Endothelial cell of umbilical vein (primary cell): ENCODE data around the gene CTSC.

Experiments used
- EZH2 ChIP-seq: IDR thresholded peaks from 2 replicates; pipeline ENCODE4 v1.6.1; 2012; ENCODE audit warnings: borderline replicate concordance, low read depth, mild to moderate bottlenecking, moderate library complexity, low read length, inconsistent platforms; ENCODE audit not compliant: severe bottlenecking
- FOS ChIP-seq: IDR thresholded peaks from 2 replicates; pipeline ENCODE4 v1.6.1; 2011; ENCODE audit warnings: mild to moderate bottlenecking, low read length, moderate library complexity, borderline replicate concordance; ENCODE audit not compliant: insufficient read depth
- MYC ChIP-seq: IDR thresholded peaks from one replicate; pipeline ENCODE4 v1.6.1; 2011; ENCODE audit warnings: mild to moderate bottlenecking, low read depth, low read length
- POLR2A ChIP-seq: IDR thresholded peaks from 2 replicates; pipeline ENCODE4 v1.6.1; 2012; ENCODE audit warnings: low read depth, mild to moderate bottlenecking, control low read depth, low read length
- POLR2AphosphoS5 ChIP-seq: IDR thresholded peaks from 2 replicates; pipeline ENCODE4 v1.6.1; 2012; ENCODE audit warnings: low read depth, mild to moderate bottlenecking, control low read depth, low read length, moderate library complexity; ENCODE audit not compliant: insufficient read depth
- TF ChIP-seq, protein P1 (sequence below), 2 donors: IDR thresholded peaks; 1 replicate in 1 of 2; 2 replicates in 1 of 2; pipeline ENCODE4 v1.5.1; 2011; ENCODE audit warnings: low read length in 2 of 2, mild to moderate bottlenecking in 2 of 2, moderate library complexity in 2 of 2, control low read depth in 1 of 2, inconsistent platforms in 1 of 2, low read depth in 1 of 2; ENCODE audit not compliant: insufficient read depth in 1 of 2; ENCODE audit errors: extremely low read depth in 1 of 2
- TF ChIP-seq, protein P2 (sequence below): IDR thresholded peaks from 2 replicates; pipeline ENCODE4 v1.6.1; 2011; ENCODE audit not compliant: insufficient read depth, insufficient read length

DNA sequence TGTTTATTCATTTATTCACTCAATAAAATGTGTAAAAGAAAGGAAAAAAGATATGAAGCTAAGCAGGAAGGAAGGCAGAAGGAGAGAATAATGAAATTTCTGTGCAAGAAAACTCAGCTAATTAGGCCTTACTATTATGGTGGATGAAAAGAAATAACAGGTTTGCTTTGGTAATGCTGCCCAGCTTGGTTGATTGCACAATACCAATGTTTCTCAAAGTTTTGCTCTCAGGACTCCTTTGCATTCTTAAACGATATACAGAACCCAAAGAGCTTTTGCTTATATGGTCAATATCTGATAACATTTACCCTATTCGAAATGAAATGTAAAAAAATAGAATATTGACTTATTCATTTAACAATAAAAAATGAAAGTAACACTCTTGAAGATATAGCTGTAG, 7.3 kb upstream of the CTSC start:
- TF ChIP-seq, protein P1, sequence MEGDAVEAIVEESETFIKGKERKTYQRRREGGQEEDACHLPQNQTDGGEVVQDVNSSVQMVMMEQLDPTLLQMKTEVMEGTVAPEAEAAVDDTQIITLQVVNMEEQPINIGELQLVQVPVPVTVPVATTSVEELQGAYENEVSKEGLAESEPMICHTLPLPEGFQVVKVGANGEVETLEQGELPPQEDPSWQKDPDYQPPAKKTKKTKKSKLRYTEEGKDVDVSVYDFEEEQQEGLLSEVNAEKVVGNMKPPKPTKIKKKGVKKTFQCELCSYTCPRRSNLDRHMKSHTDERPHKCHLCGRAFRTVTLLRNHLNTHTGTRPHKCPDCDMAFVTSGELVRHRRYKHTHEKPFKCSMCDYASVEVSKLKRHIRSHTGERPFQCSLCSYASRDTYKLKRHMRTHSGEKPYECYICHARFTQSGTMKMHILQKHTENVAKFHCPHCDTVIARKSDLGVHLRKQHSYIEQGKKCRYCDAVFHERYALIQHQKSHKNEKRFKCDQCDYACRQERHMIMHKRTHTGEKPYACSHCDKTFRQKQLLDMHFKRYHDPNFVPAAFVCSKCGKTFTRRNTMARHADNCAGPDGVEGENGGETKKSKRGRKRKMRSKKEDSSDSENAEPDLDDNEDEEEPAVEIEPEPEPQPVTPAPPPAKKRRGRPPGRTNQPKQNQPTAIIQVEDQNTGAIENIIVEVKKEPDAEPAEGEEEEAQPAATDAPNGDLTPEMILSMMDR (IDR thresholded peaks at IDR 0.05; ENCODE audit: extremely low read depth in 1 of 2, insufficient read depth in 1 of 2, low read depth in 1 of 2, low read length in 2 of 2) = no peak
- TF ChIP-seq, protein P2, sequence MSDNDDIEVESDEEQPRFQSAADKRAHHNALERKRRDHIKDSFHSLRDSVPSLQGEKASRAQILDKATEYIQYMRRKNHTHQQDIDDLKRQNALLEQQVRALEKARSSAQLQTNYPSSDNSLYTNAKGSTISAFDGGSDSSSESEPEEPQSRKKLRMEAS = no peak
- no peak for TF ChIP-seq POLR2A
- TF ChIP-seq MYC = no peak
- no peak for TF ChIP-seq EZH2
- no peak for TF ChIP-seq POLR2AphosphoS5
- TF ChIP-seq FOS = no peak
